ENCODE results near the gene ZSWIM6.

GRCh38 chr5:61455179-61456006, 123.3 kb downstream of the ZSWIM6 start:
- TF ChIP-seq CTCF (IDR thresholded peaks at IDR 0.05 in 4 of 5, conservative IDR thresholded peaks at IDR 0.05 in 1 of 5) (no peak), POLR2A (IDR thresholded peaks at IDR 0.05) (no peak)
